HG02970 (cell line): Measurements from ENCODE around the gene CREB5.

Experiments
- ATAC-seq: cut with Tn5 transposase; IDR thresholded peaks from one replicate; pipeline ENCODE4 v1.9.1; 2021; ENCODE audit warnings: mild to moderate bottlenecking, moderate library complexity, moderate number of reproducible peaks; ENCODE audit not compliant: unreplicated experiment, low FRiP score

Gene CREB5

GRCh38 chr7:28474282-28474638 lies 61.9 kb downstream of the CREB5 start:
- no peak for ATAC-seq

- ATAC-seq: no peak
These were observed 62.3 kb downstream of the CREB5 start for GRCh38 chr7:28474640-28475039.

GRCh38 chr7:28477041-28477442 lies 64.7 kb downstream of the CREB5 start:
- no peak for ATAC-seq

GRCh38 chr7:28478656-28479055 lies 66.3 kb downstream of the CREB5 start:
- ATAC-seq: no peak

GRCh38 chr7:28479507-28479947 lies 67.2 kb downstream of the CREB5 start:
- peak; percentile 61 for ATAC-seq

GRCh38 chr7:28480595-28480994 lies 68.3 kb downstream of the CREB5 start:
- ATAC-seq: no peak

GRCh38 chr7:28481091-28481926 lies 69.0 kb downstream of the CREB5 start:
- no peak for ATAC-seq

GRCh38 chr7:28483112-28483511 lies 70.8 kb downstream of the CREB5 start:
- ATAC-seq: no peak

- no peak for ATAC-seq
These were observed 71.7 kb downstream of the CREB5 start for GRCh38 chr7:28483908-28484605.

- no peak for ATAC-seq
These were observed 72.3 kb downstream of the CREB5 start for GRCh38 chr7:28484606-28484935.

GRCh38 chr7:28487487-28487886 lies 75.2 kb downstream of the CREB5 start:
- no peak for ATAC-seq

GRCh38 chr7:28488061-28488791 lies 75.9 kb downstream of the CREB5 start:
- ATAC-seq: no peak

- no peak for ATAC-seq
These were observed 78.5 kb downstream of the CREB5 start for GRCh38 chr7:28490831-28491230.

GRCh38 chr7:28493477-28493876 lies 81.2 kb downstream of the CREB5 start:
- ATAC-seq: no peak

- ATAC-seq: no peak
These were observed 84.7 kb downstream of the CREB5 start for GRCh38 chr7:28497009-28497408.

GRCh38 chr7:28498636-28499035 lies 86.3 kb downstream of the CREB5 start:
- no peak for ATAC-seq

- ATAC-seq: no peak
These were observed 87.8 kb downstream of the CREB5 start for GRCh38 chr7:28500138-28500537.

GRCh38 chr7:28502408-28502807 lies 90.1 kb downstream of the CREB5 start:
- no peak for ATAC-seq

GRCh38 chr7:28503396-28503795 lies 91.1 kb downstream of the CREB5 start:
- ATAC-seq: no peak

GRCh38 chr7:28505014-28505413 lies 92.7 kb downstream of the CREB5 start:
- no peak for ATAC-seq

- no peak for ATAC-seq
These were observed 93.5 kb downstream of the CREB5 start for GRCh38 chr7:28505867-28506266.
